Stimulated activated CD4-positive, alpha-beta T cell treated with anti-CD3 and anti-CD28 coated beads, TNF-alpha, amount 100 ng/mL, for 1 hour (primary cell): ENCODE results near the gene ADAT1.
A peak's percentile ranks its signal among the peaks of the same experiment; 100 is the strongest.

Source experiments
- DNase-seq, 3 donors: peaks; one replicate each; pipeline ENCODE4 v3.0.0-alpha.2; 2020; ENCODE audit warnings: low read depth in 3 of 3, low spot score in 1 of 3

Gene ADAT1

GRCh38 chr16:75576384-75576811 is 46.7 kb downstream of the ADAT1 start:
- no peak for DNase-seq

- DNase-seq = no peak
Measured at GRCh38 chr16:75575958-75576357, 47.1 kb downstream of the ADAT1 start.

- no peak for DNase-seq
Measured at GRCh38 chr16:75573955-75574354, 49.1 kb downstream of the ADAT1 start.

- no peak for DNase-seq
Measured at GRCh38 chr16:75572864-75573542, 50.1 kb downstream of the ADAT1 start.

- no peak for DNase-seq
Measured at GRCh38 chr16:75570396-75571065, 52.5 kb downstream of the ADAT1 start.

GRCh38 chr16:75567911-75568310 is 55.2 kb downstream of the ADAT1 start:
- no peak for DNase-seq

GRCh38 chr16:75566758-75567255 is 56.3 kb downstream of the ADAT1 start:
- no peak for DNase-seq

GRCh38 chr16:75566040-75566757 is 56.9 kb downstream of the ADAT1 start, which contains the start of gene GABARAPL2:
Gene GABARAPL2 (plus strand): TSS chr16:75566379. CDS start chr16:75566487, 108 bp downstream.
- DNase-seq = peak; percentile 57 to 93 (median 82)

GRCh38 chr16:75565640-75566039 is 57.4 kb downstream of the ADAT1 start:
- DNase-seq = no peak

GRCh38 chr16:75559564-75560372 is 63.3 kb downstream of the ADAT1 start:
- DNase-seq = no peak

GRCh38 chr16:75558846-75559401 is 64.2 kb downstream of the ADAT1 start:
- DNase-seq = no peak

GRCh38 chr16:75556431-75556950 is 66.6 kb downstream of the ADAT1 start:
- no peak for DNase-seq

GRCh38 chr16:75555707-75556430 is 67.2 kb downstream of the ADAT1 start, which contains the start of gene TMEM231:
Gene TMEM231 (minus strand): TSS chr16:75556252. CDS start chr16:75556209, 43 bp downstream.
- peak; percentile 90 to 95 (median 92) for DNase-seq

GRCh38 chr16:75555213-75555706 is 67.8 kb downstream of the ADAT1 start:
- DNase-seq = no peak

GRCh38 chr16:75552951-75553350 is 70.1 kb downstream of the ADAT1 start:
- no peak for DNase-seq

GRCh38 chr16:75550211-75550662 is 72.8 kb downstream of the ADAT1 start:
- DNase-seq = no peak
